Small intestine (tissue), 7 donors: ENCODE data around the gene CCDC178. TPM values are rescaled to one million over a fixed set of nuclear protein-coding genes. Genes with fewer than 3 reads are reported as not detected.
"Not testable (repeated sequence)": the region's sequence is repeated elsewhere in the genome, so short reads cannot be mapped to it uniquely, and the experiment has no call there.

Experiments used
- DNase-seq, 2 donors: peaks; one replicate each; pipeline versions ENCODE4 v3.0.0 to v3.0.0-alpha.2; 2013
- FAIRE-seq: peaks from 2 replicates; lab custom pipeline; 2012; peaks lifted over from hg19 to GRCh38; lab: Jason Lieb, UNC
- H3K27ac ChIP-seq, 3 donors: one replicate each; pipeline ENCODE4 v1.5.1; 2013; ENCODE audit warnings: low read length in 2 of 3, mild to moderate bottlenecking in 2 of 3, control low read depth in 1 of 3, inconsistent platforms in 1 of 3, low read depth in 1 of 3, moderate library complexity in 1 of 3
- H3K27me3 ChIP-seq, 3 donors: one replicate each; pipeline ENCODE4 v1.6.1; 2013; ENCODE audit warnings: low read length in 3 of 3, inconsistent platforms in 1 of 3; ENCODE audit not compliant: control insufficient read depth in 3 of 3, insufficient read depth in 3 of 3
- H3K36me3 ChIP-seq, 3 donors: one replicate each; pipeline ENCODE4 v1.6.1; 2013; ENCODE audit warnings: low read length in 3 of 3, inconsistent platforms in 1 of 3, low read depth in 1 of 3, mild to moderate bottlenecking in 1 of 3, moderate library complexity in 1 of 3; ENCODE audit not compliant: control insufficient read depth in 3 of 3, insufficient read depth in 2 of 3
- H3K4me1 ChIP-seq, 3 donors: one replicate each; pipeline ENCODE4 v1.6.1; 2013; ENCODE audit warnings: low read length in 2 of 3, inconsistent platforms in 1 of 3, low read depth in 1 of 3, mild to moderate bottlenecking in 1 of 3, moderate library complexity in 1 of 3; ENCODE audit not compliant: control insufficient read depth in 3 of 3, insufficient read depth in 2 of 3
- H3K4me3 ChIP-seq, 3 donors: one replicate each; pipeline ENCODE4 v1.5.1; 2013; ENCODE audit warnings: low read length in 3 of 3, control low read depth in 1 of 3, inconsistent platforms in 1 of 3, low read depth in 1 of 3, mild to moderate bottlenecking in 1 of 3, moderate library complexity in 1 of 3
- H3K9me3 ChIP-seq, 2 donors: one replicate each; pipeline ENCODE4 v1.6.1; 2013; ENCODE audit warnings: low read depth in 1 of 2, low read length in 1 of 2; ENCODE audit not compliant: control insufficient read depth in 2 of 2, insufficient read depth in 1 of 2
- WGBS, 3 donors: extraction: QIAGEN DNeasy Blood & Tissue Kit; methylation state at CpG; one replicate each; pipeline ENCODE4 v1.1.7; 2013; 5-methylcytosine and 5-hydroxymethylcytosine counted together
- polyA plus RNA-seq, 4 donors: library from polyadenylated mRNA; stranded (reverse) in 3 of 4; unstranded in 1 of 4; fragments of 200-250 nt in 3 of 4; fragments of 120-200 nt in 1 of 4; gene quantifications; one replicate each; pipeline versions ENCODE4 v1.2.1 to v1.2.3, GENCODE V29; 2013
- donor health status: healthy with polysubstance abuse.
- donor health status: control.
- donor health status: control.
- donor health status: Bipolar disorder and iron deficiency.
- donor health status: healthy.

Gene CCDC178
- polyA plus RNA-seq, 4 donors, result 0.45 to 0.52 TPM; not detected in 2

DNA sequence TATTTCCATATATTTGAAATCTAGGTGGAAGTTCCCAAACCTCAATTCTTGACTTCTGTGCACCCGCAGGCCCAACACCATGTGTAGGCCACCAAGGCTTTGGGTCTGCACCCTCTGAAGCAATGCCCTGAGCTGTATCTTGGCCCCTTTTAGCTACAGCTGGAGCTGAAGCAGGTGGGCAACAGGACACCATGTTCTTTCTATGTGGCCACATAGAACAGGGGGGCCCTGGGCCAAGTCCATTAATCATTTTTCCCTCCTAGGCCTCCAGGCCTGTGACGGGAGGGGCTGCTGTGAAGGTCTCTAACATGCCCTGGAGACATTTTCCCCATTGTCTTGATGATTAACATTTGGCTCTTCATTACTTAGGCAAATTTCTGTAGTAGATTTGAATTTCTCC lies 488.2 kb downstream of the CCDC178 start:
- not testable (repeated sequence) for H3K36me3 ChIP-seq, H3K27me3 ChIP-seq, DNase-seq, H3K4me3 ChIP-seq, FAIRE-seq, H3K4me1 ChIP-seq, H3K27ac ChIP-seq
- 87 to 94% (median 88%) methylated on average over 2 of the region's 2 CpGs for WGBS, 3 donors
- peaks cover 0 to 10% of the 10 kb centered on the region in 2 donors for H3K9me3 ChIP-seq

DNA sequence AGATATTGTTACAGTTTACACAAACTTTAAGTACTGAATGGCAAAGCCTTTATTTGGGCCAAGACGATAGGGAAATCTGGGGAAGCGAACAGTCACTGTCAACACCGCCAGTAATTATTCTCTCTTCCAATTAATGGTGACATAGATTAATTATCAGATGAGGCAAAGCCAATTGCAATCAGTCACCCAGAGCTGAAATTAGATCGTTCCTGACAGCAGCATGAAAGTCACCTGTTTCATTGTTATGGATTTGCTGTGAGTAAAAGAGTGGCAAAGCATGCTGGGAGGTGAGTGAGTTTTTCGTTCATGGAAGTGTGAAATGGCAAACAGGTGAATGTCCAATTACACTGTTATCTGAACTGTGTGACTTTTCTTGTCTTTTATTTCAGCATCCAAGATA lies 502.9 kb downstream of the CCDC178 start:
- DNase-seq (no peak), FAIRE-seq (no peak)
- no peak overlapping the region for H3K4me3 ChIP-seq
- H3K9me3 ChIP-seq, result no peaks in the 10 kb centered on the region
- H3K27ac ChIP-seq, result no peak overlapping the region
- WGBS, 3 donors, result 57 to 66% (median 58%) methylated on average over 5 of the region's 5 CpGs
- no peaks in the 10 kb centered on the region for H3K4me1 ChIP-seq
- H3K36me3 ChIP-seq, result no peaks in the 10 kb centered on the region
- no peaks in the 10 kb centered on the region for H3K27me3 ChIP-seq

- 60 to 100% (median 82%) methylated on average over 1 of the region's 1 CpG for WGBS, 3 donors
- Histone ChIP-seq H3K27me3 (no peaks in the 10 kb centered on the region), H3K9me3 (no peaks in the 10 kb centered on the region), H3K4me1 (no peaks in the 10 kb centered on the region), H3K4me3 (no peak overlapping the region), H3K27ac (no peak overlapping the region), H3K36me3 (no peaks in the 10 kb centered on the region)
- DNase-seq, result no peak
- no peak for FAIRE-seq
Observed at GRCh38 chr18:32937066-32937465, 503.5 kb downstream of the CCDC178 start.

- no peak overlapping the region for H3K27ac ChIP-seq
- no peaks in the 10 kb centered on the region for H3K4me1 ChIP-seq
- H3K36me3 ChIP-seq, result no peaks in the 10 kb centered on the region
- H3K27me3 ChIP-seq, result no peaks in the 10 kb centered on the region
- H3K9me3 ChIP-seq, result no peaks in the 10 kb centered on the region
- H3K4me3 ChIP-seq, result no peak overlapping the region
- no peak for DNase-seq
- no peak for FAIRE-seq
- 80 to 86% (median 82%) methylated on average over 4 of the region's 4 CpGs for WGBS, 3 donors
Observed at GRCh38 chr18:32934201-32934600, 506.3 kb downstream of the CCDC178 start.

- no peaks in the 10 kb centered on the region for H3K9me3 ChIP-seq
- no peaks in the 10 kb centered on the region for H3K36me3 ChIP-seq
- H3K27me3 ChIP-seq, result no peaks in the 10 kb centered on the region
- H3K27ac ChIP-seq, result no peak overlapping the region
- peak; percentile 21 to 30 for DNase-seq
- FAIRE-seq, result no peak
- no peaks in the 10 kb centered on the region for H3K4me1 ChIP-seq
- no peak overlapping the region for H3K4me3 ChIP-seq
- WGBS, 3 donors, result 20 to 37% (median 28%) methylated on average over 6 of the region's 6 CpGs
Observed at GRCh38 chr18:32930695-32931301, 509.7 kb downstream of the CCDC178 start.

- H3K27ac ChIP-seq, result no peak overlapping the region
- H3K27me3 ChIP-seq, result no peaks in the 10 kb centered on the region
- H3K9me3 ChIP-seq, result no peaks in the 10 kb centered on the region
- WGBS, 3 donors, result 50 to 65% (median 63%) methylated on average over 6 of the region's 6 CpGs
- DNase-seq (no peak), FAIRE-seq (no peak)
- H3K4me3 ChIP-seq, result no peak overlapping the region
- H3K4me1 ChIP-seq, result no peaks in the 10 kb centered on the region
- H3K36me3 ChIP-seq, result no peaks in the 10 kb centered on the region
Observed at GRCh38 chr18:32929213-32929612, 511.3 kb downstream of the CCDC178 start.

DNA sequence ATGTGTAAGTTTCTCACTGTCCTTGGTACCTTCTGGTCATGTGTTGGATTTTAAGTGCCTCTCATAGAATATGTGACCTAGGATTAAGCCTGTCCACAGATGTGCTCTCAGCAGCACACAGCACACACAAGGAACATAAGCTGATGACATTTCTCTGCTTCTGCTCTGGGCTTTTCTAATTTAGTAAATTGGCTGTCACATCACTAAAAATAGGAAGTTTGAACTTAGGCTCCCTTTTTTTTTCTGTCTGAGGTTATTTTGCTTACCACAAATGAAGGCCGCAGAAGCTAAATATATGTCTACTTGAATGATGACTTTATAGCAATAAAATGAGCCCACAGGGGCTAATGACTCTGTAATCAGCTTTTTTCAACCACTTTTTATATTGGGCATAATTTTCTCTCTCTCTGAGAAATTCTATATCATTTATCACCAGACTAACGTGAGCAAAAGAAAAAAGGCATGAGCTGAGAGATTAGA lies 517.5 kb downstream of the CCDC178 start:
- Histone ChIP-seq H3K4me3 (no peak overlapping the region), H3K36me3 (no peaks in the 10 kb centered on the region), H3K9me3 (no peaks in the 10 kb centered on the region), H3K27ac (no peak overlapping the region), H3K4me1 (no peaks in the 10 kb centered on the region), H3K27me3 (no peaks in the 10 kb centered on the region)
- WGBS, 3 donors, result 37 to 59% (median 51%) methylated on average over 2 of the region's 2 CpGs
- FAIRE-seq (no peak), DNase-seq (no peak)

- H3K36me3 ChIP-seq, result no peaks in the 10 kb centered on the region
- WGBS, 3 donors, result 33 to 63% (median 47%) methylated on average over 8 of the region's 8 CpGs
- no peak for FAIRE-seq
- no peaks in the 10 kb centered on the region for H3K27me3 ChIP-seq
- H3K4me3 ChIP-seq, result no peak overlapping the region
- DNase-seq, result no peak
- H3K27ac ChIP-seq, result no peak overlapping the region
- no peaks in the 10 kb centered on the region for H3K4me1 ChIP-seq
- no peaks in the 10 kb centered on the region for H3K9me3 ChIP-seq
Observed at GRCh38 chr18:32920796-32921787, 519.4 kb downstream of the CCDC178 start.
